ENCODE data around the gene LIN7B.

LIN7B gene, protein sequence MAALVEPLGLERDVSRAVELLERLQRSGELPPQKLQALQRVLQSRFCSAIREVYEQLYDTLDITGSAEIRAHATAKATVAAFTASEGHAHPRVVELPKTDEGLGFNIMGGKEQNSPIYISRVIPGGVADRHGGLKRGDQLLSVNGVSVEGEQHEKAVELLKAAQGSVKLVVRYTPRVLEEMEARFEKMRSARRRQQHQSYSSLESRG

GRCh38 chr19:49113762-49114629 is at the start of gene LIN7B:
LIN7B (plus strand) TSS chr19:49114370; CDS start chr19:49114405, 35 bp downstream.
- H3K27ac ChIP-seq, result peak within 1 kb of the TSS; percentile 98
- peak within 1 kb of the TSS; percentile 99 for H3K4me3 ChIP-seq

DNA sequence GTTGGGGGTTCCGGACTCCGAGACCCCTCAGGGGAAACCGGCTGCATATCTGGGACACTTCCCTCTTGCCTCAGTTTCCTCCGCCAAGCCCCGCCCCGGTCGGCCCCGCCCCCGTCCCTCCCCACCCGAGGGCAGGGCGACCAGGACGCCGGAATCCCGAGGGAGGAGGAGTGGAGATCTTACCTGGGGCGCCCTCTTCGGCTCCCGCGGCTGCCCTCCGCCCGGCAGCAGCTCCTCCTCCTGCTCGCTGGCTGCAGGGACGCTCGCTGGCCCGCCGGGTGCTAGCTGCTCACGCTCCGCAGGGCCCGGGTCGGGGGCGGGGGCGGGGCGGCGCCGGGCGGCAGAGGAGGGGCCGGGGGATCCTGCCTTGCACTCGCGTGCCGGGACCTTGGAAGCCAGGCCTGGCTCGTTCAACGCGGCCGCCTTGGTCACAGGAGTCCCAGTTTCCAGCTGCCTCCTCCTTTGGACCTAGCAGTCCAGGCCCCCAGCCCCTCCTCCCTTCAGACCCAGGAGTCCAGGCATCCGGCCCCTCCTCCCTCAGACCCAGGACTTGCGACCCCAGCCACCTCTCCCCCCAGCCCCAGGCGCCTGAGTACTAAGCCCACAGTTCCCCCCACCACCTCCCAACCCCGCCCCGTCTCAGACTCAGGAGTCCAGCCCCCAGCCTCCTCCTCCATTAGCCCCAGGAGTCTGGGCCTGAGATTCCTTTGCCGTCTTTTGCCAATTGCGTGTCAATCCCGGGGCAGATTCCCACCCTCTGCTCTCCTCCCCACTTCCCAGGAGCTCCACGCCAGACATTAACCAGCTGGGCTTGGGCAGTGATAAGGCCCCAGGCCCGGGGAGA is 49.2 kb upstream of the LIN7B start, which contains the start of gene NTF4:
TSS of gene NTF4 (minus strand) at position 51 of the 844 bp plus-strand sequence. CDS start 2,821 bp downstream, outside the sequence.
- Histone ChIP-seq H3K4me3 (peak within 1 kb of the TSS; percentile 78), H3K9ac (ENCODE audit: insufficient read length) (peak within 1 kb of the TSS; percentile 47), H3K9me3 (ENCODE audit: low read depth, low read length) (no peaks in the 10 kb centered on the region), H3K27ac (no peak within 1 kb of the TSS), H3K36me3 (ENCODE audit: insufficient read depth, low read length) (no peaks in the 10 kb centered on the region)
- DNase-seq (ENCODE audit: low read depth, low spot score), result no peak
- TF ChIP-seq EZH2 (IDR thresholded peaks at IDR 0.05), result no peak
- no peak for TF ChIP-seq POLR2AphosphoS5 (IDR thresholded peaks at IDR 0.05; ENCODE audit: borderline replicate concordance, low read depth, low read length)
- TF ChIP-seq FOXP2 (optimal IDR thresholded peaks at IDR 0.05; ENCODE audit: control extremely low read depth, extremely low read length, insufficient read depth), result no peak

More at GRCh38 chr19:49113762-49114629, at the start of gene LIN7B:
- Histone ChIP-seq H3K9me3 (ENCODE audit: low read depth, low read length) (no peaks in the 10 kb centered on the region), H3K36me3 (ENCODE audit: insufficient read depth, low read length) (peaks cover 20% of the 10 kb centered on the region), H3K9ac (ENCODE audit: insufficient read length) (peak within 1 kb of the TSS; percentile 91)
- TF ChIP-seq FOXP2 (optimal IDR thresholded peaks at IDR 0.05; ENCODE audit: control extremely low read depth, extremely low read length, insufficient read depth), result peak; percentile 76
- no peak for TF ChIP-seq EZH2 (IDR thresholded peaks at IDR 0.05)
- TF ChIP-seq POLR2AphosphoS5 (IDR thresholded peaks at IDR 0.05; ENCODE audit: borderline replicate concordance, low read depth, low read length), result no peak
- DNase-seq (ENCODE audit: low read depth, low spot score), result no peak

DNA sequence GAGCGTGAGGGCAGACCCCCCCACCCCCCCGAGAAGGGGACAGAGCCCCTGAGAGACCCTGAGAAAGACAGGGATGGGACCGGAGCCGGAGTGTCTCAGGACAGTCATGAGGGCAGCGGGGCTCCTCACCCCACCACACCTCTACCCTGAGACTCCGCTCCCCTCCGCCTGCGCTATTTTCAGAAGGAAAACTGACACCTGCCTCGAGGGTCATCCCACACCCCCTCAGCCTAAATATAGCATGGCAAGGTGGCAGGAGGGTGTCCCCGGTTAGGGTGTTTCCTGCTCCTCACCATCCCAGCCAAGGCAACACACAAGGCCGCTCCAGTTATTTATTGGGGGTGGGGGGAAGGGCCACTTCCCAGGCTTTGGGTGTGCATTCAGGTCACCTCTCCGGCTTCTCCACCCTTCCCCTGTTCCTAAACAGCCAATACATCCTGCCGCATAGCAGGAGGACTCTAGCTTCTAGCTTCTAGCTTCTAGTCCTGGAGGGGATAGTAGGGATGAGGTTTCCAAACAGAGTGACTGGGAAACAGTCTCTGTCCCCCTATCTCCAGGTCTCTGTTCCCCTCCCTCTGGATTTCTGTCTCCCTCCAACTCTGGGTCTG is 48.2 kb upstream of the LIN7B start:
- Histone ChIP-seq H3K4me3 (no peak overlapping the region), H3K9ac (ENCODE audit: insufficient read length) (no peak overlapping the region), H3K36me3 (ENCODE audit: insufficient read depth, low read length) (no peaks in the 10 kb centered on the region), H3K9me3 (ENCODE audit: low read depth, low read length) (no peaks in the 10 kb centered on the region), H3K27ac (no peak overlapping the region)
- no peak for DNase-seq (ENCODE audit: low read depth, low spot score)
- TF ChIP-seq EZH2 (IDR thresholded peaks at IDR 0.05), result no peak

DNA sequence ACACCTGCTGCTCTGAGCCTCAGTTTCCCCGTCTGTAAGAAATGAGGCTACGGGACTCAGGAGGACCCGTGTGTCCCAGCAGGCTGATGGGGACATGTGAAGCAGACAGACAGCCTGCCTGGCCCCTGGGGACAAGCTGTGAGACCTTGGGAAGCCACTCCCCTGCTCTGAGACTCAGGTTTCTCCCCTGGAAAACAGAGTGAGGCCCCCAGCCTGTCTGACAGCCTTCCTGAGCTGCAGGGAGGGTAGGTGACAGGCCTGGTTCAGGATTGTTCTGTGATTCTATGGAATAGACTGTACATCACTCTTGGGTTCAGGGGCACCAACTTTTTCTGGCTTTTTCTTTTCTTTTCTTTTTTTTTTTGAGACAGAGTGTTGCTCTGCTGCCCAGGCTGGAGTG is 46.6 kb upstream of the LIN7B start:
- TF ChIP-seq POLR2AphosphoS5 (IDR thresholded peaks at IDR 0.05; ENCODE audit: borderline replicate concordance, low read depth, low read length) (no peak), FOXP2 (optimal IDR thresholded peaks at IDR 0.05; ENCODE audit: control extremely low read depth, extremely low read length, insufficient read depth) (no peak), EZH2 (IDR thresholded peaks at IDR 0.05) (no peak)
- Histone ChIP-seq H3K27ac (no peak overlapping the region), H3K9ac (ENCODE audit: insufficient read length) (no peak overlapping the region), H3K4me3 (no peak overlapping the region), H3K9me3 (ENCODE audit: low read depth, low read length) (no peaks in the 10 kb centered on the region), H3K36me3 (ENCODE audit: insufficient read depth, low read length) (no peaks in the 10 kb centered on the region)
- no peak for DNase-seq (ENCODE audit: low read depth, low spot score)

DNA sequence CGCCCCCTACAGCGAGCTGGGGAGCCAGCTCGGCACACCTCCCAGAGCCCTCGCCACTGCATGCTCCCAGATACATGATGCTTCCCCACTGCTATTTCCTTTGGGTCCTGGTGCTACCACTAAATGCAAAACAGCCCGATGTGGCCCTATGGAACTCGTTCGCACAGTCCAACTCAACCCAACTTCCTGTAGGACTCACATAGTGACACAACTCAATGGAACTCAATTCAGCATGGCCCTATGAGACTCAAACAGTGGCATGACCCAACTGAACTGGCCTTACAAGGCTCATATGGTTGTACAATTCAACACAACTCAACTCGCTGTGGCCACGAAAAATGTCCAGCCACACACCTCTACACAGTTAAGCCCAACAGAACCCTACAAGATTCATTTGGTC is 45.1 kb upstream of the LIN7B start:
- Histone ChIP-seq H3K27ac (no peak overlapping the region), H3K9ac (ENCODE audit: insufficient read length) (no peak overlapping the region), H3K4me3 (no peak overlapping the region), H3K36me3 (ENCODE audit: insufficient read depth, low read length) (no peaks in the 10 kb centered on the region), H3K9me3 (ENCODE audit: low read depth, low read length) (no peaks in the 10 kb centered on the region)
- TF ChIP-seq POLR2AphosphoS5 (IDR thresholded peaks at IDR 0.05; ENCODE audit: borderline replicate concordance, low read depth, low read length), result no peak
- TF ChIP-seq FOXP2 (optimal IDR thresholded peaks at IDR 0.05; ENCODE audit: control extremely low read depth, extremely low read length, insufficient read depth), result no peak
- TF ChIP-seq EZH2 (IDR thresholded peaks at IDR 0.05), result no peak
- DNase-seq (ENCODE audit: low read depth, low spot score), result no peak

GRCh38 chr19:49070416-49070815 is 43.8 kb upstream of the LIN7B start:
- Histone ChIP-seq H3K9me3 (ENCODE audit: low read depth, low read length) (no peaks in the 10 kb centered on the region), H3K4me3 (no peak overlapping the region), H3K36me3 (ENCODE audit: insufficient read depth, low read length) (no peaks in the 10 kb centered on the region), H3K9ac (ENCODE audit: insufficient read length) (no peak overlapping the region), H3K27ac (no peak overlapping the region)
- TF ChIP-seq FOXP2 (optimal IDR thresholded peaks at IDR 0.05; ENCODE audit: control extremely low read depth, extremely low read length, insufficient read depth) (no peak), POLR2AphosphoS5 (IDR thresholded peaks at IDR 0.05; ENCODE audit: borderline replicate concordance, low read depth, low read length) (no peak), EZH2 (IDR thresholded peaks at IDR 0.05) (no peak)
- DNase-seq (ENCODE audit: low read depth, low spot score), result no peak

- Histone ChIP-seq H3K4me3 (peak overlapping the region; percentile 80), H3K27ac (no peak overlapping the region), H3K9ac (ENCODE audit: insufficient read length) (no peak overlapping the region), H3K36me3 (ENCODE audit: insufficient read depth, low read length) (no peaks in the 10 kb centered on the region), H3K9me3 (ENCODE audit: low read depth, low read length) (no peaks in the 10 kb centered on the region)
- TF ChIP-seq POLR2AphosphoS5 (IDR thresholded peaks at IDR 0.05; ENCODE audit: borderline replicate concordance, low read depth, low read length), result peak; percentile 70; the same call in 1 of the 2 replicates
- no peak for TF ChIP-seq FOXP2 (optimal IDR thresholded peaks at IDR 0.05; ENCODE audit: control extremely low read depth, extremely low read length, insufficient read depth)
- TF ChIP-seq EZH2 (IDR thresholded peaks at IDR 0.05), result no peak
- DNase-seq (ENCODE audit: low read depth, low spot score), result no peak
Measured at GRCh38 chr19:49071860-49072547, 42.2 kb upstream of the LIN7B start.
